ENCODE measurements around the gene RPL14.

DNA sequence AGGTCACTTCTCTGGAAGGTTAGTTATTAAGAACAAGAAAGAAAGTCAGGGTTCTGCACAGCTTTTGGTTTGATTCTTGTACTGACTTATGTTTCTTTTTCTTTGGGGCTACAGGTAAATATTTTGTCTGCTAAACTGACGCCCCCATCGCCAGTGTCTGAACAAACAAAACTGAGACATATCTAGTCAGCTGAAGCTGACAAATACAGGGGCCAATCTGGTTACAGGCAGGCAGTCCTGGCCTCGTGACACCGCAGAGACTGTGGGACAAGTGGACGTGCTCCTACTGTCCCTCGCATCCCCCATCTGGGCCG, 4.6 kb upstream of the RPL14 start:
- TF ChIP-seq, protein P1, sequence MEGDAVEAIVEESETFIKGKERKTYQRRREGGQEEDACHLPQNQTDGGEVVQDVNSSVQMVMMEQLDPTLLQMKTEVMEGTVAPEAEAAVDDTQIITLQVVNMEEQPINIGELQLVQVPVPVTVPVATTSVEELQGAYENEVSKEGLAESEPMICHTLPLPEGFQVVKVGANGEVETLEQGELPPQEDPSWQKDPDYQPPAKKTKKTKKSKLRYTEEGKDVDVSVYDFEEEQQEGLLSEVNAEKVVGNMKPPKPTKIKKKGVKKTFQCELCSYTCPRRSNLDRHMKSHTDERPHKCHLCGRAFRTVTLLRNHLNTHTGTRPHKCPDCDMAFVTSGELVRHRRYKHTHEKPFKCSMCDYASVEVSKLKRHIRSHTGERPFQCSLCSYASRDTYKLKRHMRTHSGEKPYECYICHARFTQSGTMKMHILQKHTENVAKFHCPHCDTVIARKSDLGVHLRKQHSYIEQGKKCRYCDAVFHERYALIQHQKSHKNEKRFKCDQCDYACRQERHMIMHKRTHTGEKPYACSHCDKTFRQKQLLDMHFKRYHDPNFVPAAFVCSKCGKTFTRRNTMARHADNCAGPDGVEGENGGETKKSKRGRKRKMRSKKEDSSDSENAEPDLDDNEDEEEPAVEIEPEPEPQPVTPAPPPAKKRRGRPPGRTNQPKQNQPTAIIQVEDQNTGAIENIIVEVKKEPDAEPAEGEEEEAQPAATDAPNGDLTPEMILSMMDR (IDR thresholded peaks at IDR 0.05): no peak
- TF ChIP-seq POLR2AphosphoS5 (IDR thresholded peaks at IDR 0.05) (no peak), EP300 (IDR thresholded peaks at IDR 0.05) (no peak), POLR2A (IDR thresholded peaks at IDR 0.05) (no peak)
